ENCODE results near the gene CYGB.
"Not testable (repeated sequence)": the region's sequence is repeated elsewhere in the genome, so short reads cannot be mapped to it uniquely, and the experiment has no call there.

The CYGB gene

GRCh38 chr17:76523084-76524037, 14.1 kb downstream of the CYGB start:
- peak; percentile 66 for DNase-seq (ENCODE audit: low read depth)

- DNase-seq (ENCODE audit: low read depth): not testable (repeated sequence)
Observed at GRCh38 chr17:76521683-76522082, 15.8 kb downstream of the CYGB start.

- DNase-seq (ENCODE audit: low read depth): no peak
Observed at GRCh38 chr17:76521262-76521661, 16.2 kb downstream of the CYGB start.

- DNase-seq (ENCODE audit: low read depth): no peak
Observed at GRCh38 chr17:76519048-76519966, 18.2 kb downstream of the CYGB start.

GRCh38 chr17:76517638-76518038, 19.9 kb downstream of the CYGB start:
- DNase-seq (ENCODE audit: low read depth): no peak

GRCh38 chr17:76515274-76515949, 22.1 kb downstream of the CYGB start:
- DNase-seq (ENCODE audit: low read depth): peak; percentile 56

GRCh38 chr17:76514355-76514754, 23.2 kb downstream of the CYGB start:
- DNase-seq (ENCODE audit: low read depth): not testable (repeated sequence)

- no peak for DNase-seq (ENCODE audit: low read depth)
Observed at GRCh38 chr17:76513306-76513692, 24.2 kb downstream of the CYGB start.

GRCh38 chr17:76512366-76513305, 24.9 kb downstream of the CYGB start:
- DNase-seq (ENCODE audit: low read depth): no peak

GRCh38 chr17:76511668-76512365, 25.7 kb downstream of the CYGB start:
- no peak for DNase-seq (ENCODE audit: low read depth)

GRCh38 chr17:76510831-76511244, 26.7 kb downstream of the CYGB start:
- no peak for DNase-seq (ENCODE audit: low read depth)

GRCh38 chr17:76508472-76509063, 28.9 kb downstream of the CYGB start:
- DNase-seq (ENCODE audit: low read depth): not testable (repeated sequence)

GRCh38 chr17:76506408-76507345, 30.8 kb downstream of the CYGB start:
- peak; percentile 79 for DNase-seq (ENCODE audit: low read depth)

- no peak for DNase-seq (ENCODE audit: low read depth)
Observed at GRCh38 chr17:76504117-76504516, 33.4 kb downstream of the CYGB start.

GRCh38 chr17:76502341-76503211, 34.9 kb downstream of the CYGB start:
- DNase-seq (ENCODE audit: low read depth): no peak

- DNase-seq (ENCODE audit: low read depth): no peak
Observed at GRCh38 chr17:76501827-76502307, 35.6 kb downstream of the CYGB start.

- DNase-seq (ENCODE audit: low read depth): peak; percentile 91
Observed at GRCh38 chr17:76501018-76501826, 36.3 kb downstream of the CYGB start, which contains the start of gene RHBDF2. RHBDF2 (minus strand) TSS chr17:76501423; CDS start chr17:76481524, 19,899 bp downstream.

All from stimulated activated CD4-positive, alpha-beta T cell treated with anti-CD3 and anti-CD28 coated beads, Interleukin-2, amount 100 ng/mL, for 4 hours (primary cell).